ENCODE measurements around the gene DMWD. TPM values are rescaled to one million over a fixed set of nuclear protein-coding genes. Genes with fewer than 3 reads are reported as not detected.

Gene DMWD
- 25.0 TPM for polyA plus RNA-seq (2013, experiment 1 of 2)
- 25.9 TPM for polyA plus RNA-seq (2013, experiment 2 of 2)

- Histone ChIP-seq H3K27me3 (ENCODE audit: insufficient read depth, low read length) (no peaks in the 10 kb centered on the region), H3K4me3 (ENCODE audit: low read length) (peak within 1 kb of the TSS; percentile 89), H3K9ac (ENCODE audit: low read depth, low read length) (peak within 1 kb of the TSS; percentile 92), H3K9me3 (ENCODE audit: insufficient read depth, low read depth, low read length) (no peaks in the 10 kb centered on the region), H3K27ac (ENCODE audit: low read depth, low read length) (peak within 1 kb of the TSS; percentile 68; the same call in 1 of the 2 replicates), H3K4me1 (ENCODE audit: insufficient read depth, low read length) (no peaks in the 10 kb centered on the region; the same call in 1 of the 2 replicates), H3K36me3 (ENCODE audit: insufficient read depth, low read length) (peaks cover 24% of the 10 kb centered on the region)
- under 1% methylated on average over 86 of the region's 86 CpGs for WGBS
Observed at GRCh38 chr19:45792470-45793177, at the start of gene DMWD. DMWD (minus strand) TSS chr19:45792845; CDS start chr19:45792756, 89 bp downstream.

- H3K27me3 ChIP-seq (ENCODE audit: insufficient read depth, low read length) = no peaks in the 10 kb centered on the region
- H3K9ac ChIP-seq (ENCODE audit: low read depth, low read length) = no peak overlapping the region
- H3K4me1 ChIP-seq (ENCODE audit: insufficient read depth, low read length) = no peaks in the 10 kb centered on the region
- WGBS = 96% methylated on average over 14 of the region's 14 CpGs
- H3K27ac ChIP-seq (ENCODE audit: low read depth, low read length) = no peak overlapping the region
- H3K36me3 ChIP-seq (ENCODE audit: insufficient read depth, low read length) = peaks cover 94% of the 10 kb centered on the region
- no peaks in the 10 kb centered on the region for H3K9me3 ChIP-seq (ENCODE audit: insufficient read depth, low read depth, low read length)
- H3K4me3 ChIP-seq (ENCODE audit: low read length) = no peak overlapping the region
Observed at GRCh38 chr19:45842198-45842597, 49.6 kb upstream of the DMWD start.

- Histone ChIP-seq H3K9me3 (ENCODE audit: insufficient read depth, low read depth, low read length) (no peaks in the 10 kb centered on the region), H3K4me1 (ENCODE audit: insufficient read depth, low read length) (no peaks in the 10 kb centered on the region), H3K4me3 (ENCODE audit: low read length) (no peak overlapping the region), H3K9ac (ENCODE audit: low read depth, low read length) (no peak overlapping the region), H3K27me3 (ENCODE audit: insufficient read depth, low read length) (no peaks in the 10 kb centered on the region), H3K36me3 (ENCODE audit: insufficient read depth, low read length) (peaks cover 93% of the 10 kb centered on the region), H3K27ac (ENCODE audit: low read depth, low read length) (no peak overlapping the region)
- 95% methylated on average over 7 of the region's 7 CpGs for WGBS
Observed at GRCh38 chr19:45834970-45835369, 42.3 kb upstream of the DMWD start.

GRCh38 chr19:45828945-45829344, 36.3 kb upstream of the DMWD start:
- WGBS = 96% methylated on average over 16 of the region's 16 CpGs
- Histone ChIP-seq H3K9me3 (ENCODE audit: insufficient read depth, low read depth, low read length) (no peaks in the 10 kb centered on the region), H3K36me3 (ENCODE audit: insufficient read depth, low read length) (peaks cover 95% of the 10 kb centered on the region), H3K4me3 (ENCODE audit: low read length) (no peak overlapping the region), H3K9ac (ENCODE audit: low read depth, low read length) (no peak overlapping the region), H3K27ac (ENCODE audit: low read depth, low read length) (no peak overlapping the region), H3K27me3 (ENCODE audit: insufficient read depth, low read length) (no peaks in the 10 kb centered on the region), H3K4me1 (ENCODE audit: insufficient read depth, low read length) (no peaks in the 10 kb centered on the region)

GRCh38 chr19:45828523-45828922, 35.9 kb upstream of the DMWD start:
- WGBS = 93% methylated on average over 9 of the region's 9 CpGs
- Histone ChIP-seq H3K27ac (ENCODE audit: low read depth, low read length) (no peak overlapping the region), H3K27me3 (ENCODE audit: insufficient read depth, low read length) (no peaks in the 10 kb centered on the region), H3K36me3 (ENCODE audit: insufficient read depth, low read length) (peaks cover 94% of the 10 kb centered on the region), H3K9ac (ENCODE audit: low read depth, low read length) (no peak overlapping the region), H3K4me3 (ENCODE audit: low read length) (no peak overlapping the region), H3K9me3 (ENCODE audit: insufficient read depth, low read depth, low read length) (no peaks in the 10 kb centered on the region), H3K4me1 (ENCODE audit: insufficient read depth, low read length) (no peaks in the 10 kb centered on the region)

GRCh38 chr19:45827459-45828093, 34.9 kb upstream of the DMWD start:
- WGBS = 94% methylated on average over 16 of the region's 16 CpGs
- peaks cover 95% of the 10 kb centered on the region for H3K36me3 ChIP-seq (ENCODE audit: insufficient read depth, low read length)

GRCh38 chr19:45826934-45827333, 34.3 kb upstream of the DMWD start:
- Histone ChIP-seq H3K36me3 (ENCODE audit: insufficient read depth, low read length) (peaks cover 93% of the 10 kb centered on the region), H3K27me3 (ENCODE audit: insufficient read depth, low read length) (no peaks in the 10 kb centered on the region)
- WGBS = 89% methylated on average over 11 of the region's 11 CpGs

More at GRCh38 chr19:45827459-45828093, 34.9 kb upstream of the DMWD start:
- Histone ChIP-seq H3K4me1 (ENCODE audit: insufficient read depth, low read length) (no peaks in the 10 kb centered on the region), H3K4me3 (ENCODE audit: low read length) (no peak overlapping the region), H3K9ac (ENCODE audit: low read depth, low read length) (no peak overlapping the region), H3K9me3 (ENCODE audit: insufficient read depth, low read depth, low read length) (no peaks in the 10 kb centered on the region), H3K27ac (ENCODE audit: low read depth, low read length) (no peak overlapping the region), H3K27me3 (ENCODE audit: insufficient read depth, low read length) (no peaks in the 10 kb centered on the region)

GRCh38 chr19:45825917-45826893, 33.6 kb upstream of the DMWD start:
- H3K27ac ChIP-seq (ENCODE audit: low read depth, low read length) = no peak overlapping the region

More at GRCh38 chr19:45826934-45827333, 34.3 kb upstream of the DMWD start:
- no peaks in the 10 kb centered on the region for H3K4me1 ChIP-seq (ENCODE audit: insufficient read depth, low read length)
- no peak overlapping the region for H3K4me3 ChIP-seq (ENCODE audit: low read length)
- H3K27ac ChIP-seq (ENCODE audit: low read depth, low read length) = no peak overlapping the region
- no peaks in the 10 kb centered on the region for H3K9me3 ChIP-seq (ENCODE audit: insufficient read depth, low read depth, low read length)
- no peak overlapping the region for H3K9ac ChIP-seq (ENCODE audit: low read depth, low read length)

GRCh38 chr19:45825263-45825605, 32.6 kb upstream of the DMWD start:
- no peak overlapping the region for H3K4me3 ChIP-seq (ENCODE audit: low read length)
- H3K9ac ChIP-seq (ENCODE audit: low read depth, low read length) = no peak overlapping the region
- H3K27me3 ChIP-seq (ENCODE audit: insufficient read depth, low read length) = no peaks in the 10 kb centered on the region
- WGBS = 98% methylated on average over 8 of the region's 8 CpGs
- H3K36me3 ChIP-seq (ENCODE audit: insufficient read depth, low read length) = peaks cover 94% of the 10 kb centered on the region
- no peaks in the 10 kb centered on the region for H3K4me1 ChIP-seq (ENCODE audit: insufficient read depth, low read length)
- H3K27ac ChIP-seq (ENCODE audit: low read depth, low read length) = no peak overlapping the region
- H3K9me3 ChIP-seq (ENCODE audit: insufficient read depth, low read depth, low read length) = no peaks in the 10 kb centered on the region

More at GRCh38 chr19:45825917-45826893, 33.6 kb upstream of the DMWD start:
- Histone ChIP-seq H3K36me3 (ENCODE audit: insufficient read depth, low read length) (peaks cover 93% of the 10 kb centered on the region), H3K4me3 (ENCODE audit: low read length) (no peak overlapping the region), H3K9me3 (ENCODE audit: insufficient read depth, low read depth, low read length) (no peaks in the 10 kb centered on the region), H3K9ac (ENCODE audit: low read depth, low read length) (no peak overlapping the region), H3K27me3 (ENCODE audit: insufficient read depth, low read length) (no peaks in the 10 kb centered on the region), H3K4me1 (ENCODE audit: insufficient read depth, low read length) (no peaks in the 10 kb centered on the region)
- 87% methylated on average over 22 of the region's 22 CpGs for WGBS

- Histone ChIP-seq H3K27ac (ENCODE audit: low read depth, low read length) (no peak overlapping the region), H3K27me3 (ENCODE audit: insufficient read depth, low read length) (no peaks in the 10 kb centered on the region), H3K4me1 (ENCODE audit: insufficient read depth, low read length) (no peaks in the 10 kb centered on the region), H3K4me3 (ENCODE audit: low read length) (no peak overlapping the region), H3K9ac (ENCODE audit: low read depth, low read length) (no peak overlapping the region), H3K9me3 (ENCODE audit: insufficient read depth, low read depth, low read length) (no peaks in the 10 kb centered on the region), H3K36me3 (ENCODE audit: insufficient read depth, low read length) (peaks cover 94% of the 10 kb centered on the region)
- 95% methylated on average over 26 of the region's 26 CpGs for WGBS
Observed at GRCh38 chr19:45824531-45825262, 32.1 kb upstream of the DMWD start.
